Thyroid gland (tissue), 4 donors: ENCODE data around the gene ARMS2.

Experiments used
- CTCF ChIP-seq, 6 experiments: fragments of 200-600 bp in 3 of 6; fragments of 450-650 bp in 3 of 6; sonication (generic) in 3 of 6; IDR thresholded peaks; one replicate each; pipeline ENCODE4 v1.5.1; 2016 to 2019; ENCODE audit warnings: antibody characterized with exemption in 6 of 6, mild to moderate bottlenecking in 2 of 6, inconsistent platforms in 1 of 6, moderate library complexity in 1 of 6
- POLR2A ChIP-seq, 2 donors: fragments of 450-650 bp; IDR thresholded peaks; one replicate each; pipeline ENCODE4 v1.6.1; 2017; ENCODE audit warnings: antibody characterized with exemption in 2 of 2, mild to moderate bottlenecking in 2 of 2, moderate library complexity in 1 of 2

DNA sequence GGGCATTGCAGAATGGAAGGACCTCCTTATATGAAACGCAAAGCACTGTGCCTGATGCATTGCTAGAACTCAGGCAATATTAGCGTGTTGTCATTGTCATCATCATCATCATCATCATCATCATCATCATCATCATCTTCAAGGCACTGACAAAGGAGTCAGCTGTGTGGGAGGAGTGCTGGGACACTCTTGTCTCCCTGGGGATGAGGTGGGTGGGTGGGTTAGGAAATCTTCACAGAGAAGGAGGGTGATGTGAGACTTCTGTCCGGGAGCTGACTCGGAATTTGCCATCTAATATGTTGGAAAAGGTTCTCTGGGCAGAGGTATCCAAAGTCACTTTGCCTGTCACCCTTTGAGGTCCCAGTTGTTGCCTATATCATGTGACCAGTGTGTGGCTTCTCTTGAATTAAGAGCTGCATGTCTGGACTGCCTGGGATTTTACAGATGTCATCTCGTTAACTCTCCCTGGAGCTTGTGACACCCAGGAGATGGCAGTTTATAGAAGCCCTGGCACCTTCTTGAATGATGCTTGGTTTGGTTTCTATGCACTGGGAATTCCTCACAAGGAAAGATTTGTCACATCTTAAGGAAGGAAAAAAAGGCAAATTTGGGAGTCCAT, 14.0 kb downstream of the ARMS2 start:
- TF ChIP-seq CTCF (IDR thresholded peaks at IDR 0.05) (no peak), POLR2A (IDR thresholded peaks at IDR 0.05) (no peak)
